OCI-LY3 (cell line): ENCODE data around the gene NLRP4.

ENCODE experiments used
- H2AFZ ChIP-seq: fragments of 200-600, 300-600 bp; shearing (Covaris generic); 2 replicates; pipeline ENCODE4 v1.6.0; 2014; ENCODE audit warnings: antibody characterized with exemption, low read depth, low read length
- H3K27ac ChIP-seq: fragments of 200-600, 300-600 bp; sonication (generic); 2 replicates; pipeline ENCODE4 v1.5.1; 2014; ENCODE audit warnings: mild to moderate bottlenecking, low read length, moderate library complexity, mixed read lengths
- H3K27me3 ChIP-seq: fragments of 200-600, 300-600 bp; sonication (generic); 2 replicates; pipeline ENCODE4 v1.6.1; 2014; ENCODE audit warnings: low read depth, low read length, mixed read lengths
- H3K36me3 ChIP-seq: fragments of 200-600, 300-600 bp; sonication (generic); replicated peaks from 2 replicates; pipeline ENCODE3; 2014; ENCODE audit warnings: low read depth, low read length, mixed read lengths
- H3K4me1 ChIP-seq: fragments of 300-600, 200-600 bp; sonication (generic); 2 replicates; pipeline ENCODE4 v1.6.1; 2014; ENCODE audit warnings: low read length, mixed read lengths
- H3K4me2 ChIP-seq: fragments of 200-600, 300-600 bp; sonication (generic); 2 replicates; pipeline ENCODE4 v1.6.1; 2014; ENCODE audit warnings: low read length, mixed read lengths
- H3K4me3 ChIP-seq: fragments of 300-600, 200-600 bp; sonication (generic); 2 replicates; pipeline ENCODE4 v1.5.1; 2014; ENCODE audit warnings: antibody characterized with exemption, mild to moderate bottlenecking, low read length, moderate library complexity
- H3K79me2 ChIP-seq: fragments of 300-600, 200-600 bp; shearing (Covaris generic); 2 replicates; pipeline ENCODE4 v1.6.1; 2014; ENCODE audit warnings: mild to moderate bottlenecking, low read length, mixed read lengths
- H3K9ac ChIP-seq: fragments of 300-600, 200-600 bp; shearing (Covaris generic); 2 replicates; pipeline ENCODE4 v1.6.0; 2014; ENCODE audit warnings: mild to moderate bottlenecking, low read length, moderate library complexity
- H3K9me3 ChIP-seq: fragments of 200-600, 300-600 bp; shearing (Covaris generic); 2 replicates; pipeline ENCODE4 v1.6.1; 2014; ENCODE audit warnings: low read length, mixed read lengths; ENCODE audit not compliant: insufficient read depth
- H4K20me1 ChIP-seq: fragments of 200-600, 300-600 bp; sonication (generic); 2 replicates; pipeline ENCODE4 v1.6.1; 2016; ENCODE audit warnings: low read length, mixed read lengths; ENCODE audit not compliant: insufficient read depth
- CTCF ChIP-seq: fragments of 200-600, 300-600 bp; sonication (generic); IDR thresholded peaks from 2 replicates; pipeline ENCODE4 v1.5.1; 2014; ENCODE audit warnings: antibody characterized with exemption, low read length, low read depth
- EZH2phosphoT487 ChIP-seq: fragments of 200-600 bp; shearing (Covaris generic); IDR thresholded peaks from 2 replicates; pipeline ENCODE4 v1.6.1; 2018; ENCODE audit warnings: antibody characterized with exemption, mixed run types, low read depth

Gene NLRP4

GRCh38 chr19:55809381-55810058 is 26.8 kb upstream of the NLRP4 start:
- Histone ChIP-seq H2AFZ (peak overlapping the region; percentile 100), H3K4me2 (peak overlapping the region; percentile 61), H3K4me1 (peaks cover 13% of the 10 kb centered on the region), H3K36me3 (peaks cover 5% of the 10 kb centered on the region), H3K4me3 (peak overlapping the region; percentile 52), H3K27me3 (no peaks in the 10 kb centered on the region), H4K20me1 (no peaks in the 10 kb centered on the region), H3K79me2 (no peaks in the 10 kb centered on the region), H3K9ac (peak overlapping the region; percentile 24; the same call in 1 of the 2 replicates), H3K27ac (no peak overlapping the region), H3K9me3 (peaks cover 8% of the 10 kb centered on the region)
- TF ChIP-seq CTCF (peak; percentile 75), EZH2phosphoT487 (no peak)

GRCh38 chr19:55811340-55811739 is 25.0 kb upstream of the NLRP4 start:
- TF ChIP-seq EZH2phosphoT487, result no peak
- no peak for TF ChIP-seq CTCF
- no peak overlapping the region for H3K27ac ChIP-seq
- H3K4me3 ChIP-seq, result no peak overlapping the region
- H3K9me3 ChIP-seq, result peaks cover 8% of the 10 kb centered on the region
- H3K36me3 ChIP-seq, result peaks cover 5% of the 10 kb centered on the region
- H3K79me2 ChIP-seq, result no peaks in the 10 kb centered on the region
- no peak overlapping the region for H3K4me2 ChIP-seq
- H3K9ac ChIP-seq, result no peak overlapping the region
- no peaks in the 10 kb centered on the region for H3K27me3 ChIP-seq
- no peak overlapping the region for H2AFZ ChIP-seq
- H4K20me1 ChIP-seq, result no peaks in the 10 kb centered on the region
- H3K4me1 ChIP-seq, result peaks cover 13% of the 10 kb centered on the region

GRCh38 chr19:55812449-55812848 is 23.9 kb upstream of the NLRP4 start:
- Histone ChIP-seq H2AFZ (no peak overlapping the region), H3K36me3 (peaks cover 5% of the 10 kb centered on the region), H3K27me3 (no peaks in the 10 kb centered on the region), H4K20me1 (no peaks in the 10 kb centered on the region), H3K4me1 (peaks cover 13% of the 10 kb centered on the region), H3K4me3 (no peak overlapping the region), H3K79me2 (no peaks in the 10 kb centered on the region), H3K4me2 (no peak overlapping the region), H3K9me3 (peaks cover 8% of the 10 kb centered on the region), H3K9ac (no peak overlapping the region), H3K27ac (no peak overlapping the region)
- no peak for TF ChIP-seq CTCF
- TF ChIP-seq EZH2phosphoT487, result no peak

- Histone ChIP-seq H3K4me2 (no peak overlapping the region), H3K27me3 (no peaks in the 10 kb centered on the region), H2AFZ (no peak overlapping the region), H3K9me3 (peaks cover 3% of the 10 kb centered on the region), H3K4me3 (no peak overlapping the region), H3K36me3 (peaks cover 3% of the 10 kb centered on the region), H4K20me1 (no peaks in the 10 kb centered on the region), H3K79me2 (no peaks in the 10 kb centered on the region), H3K9ac (no peak overlapping the region), H3K4me1 (peaks cover 13% of the 10 kb centered on the region), H3K27ac (no peak overlapping the region)
- TF ChIP-seq CTCF, result no peak
- TF ChIP-seq EZH2phosphoT487, result no peak
Observed at GRCh38 chr19:55813906-55814305, 22.4 kb upstream of the NLRP4 start.
